Measurements from ENCODE around the gene BAZ1B. TPM values are rescaled to one million over a fixed set of nuclear protein-coding genes. Genes with fewer than 3 reads are reported as not detected.
"Not testable (repeated sequence)": the region's sequence is repeated elsewhere in the genome, so short reads cannot be mapped to it uniquely, and the experiment has no call there.

The BAZ1B gene
- total RNA-seq, 4 donors from 2014 or later = 31.2 to 47.0 (median 42.0) TPM

DNA sequence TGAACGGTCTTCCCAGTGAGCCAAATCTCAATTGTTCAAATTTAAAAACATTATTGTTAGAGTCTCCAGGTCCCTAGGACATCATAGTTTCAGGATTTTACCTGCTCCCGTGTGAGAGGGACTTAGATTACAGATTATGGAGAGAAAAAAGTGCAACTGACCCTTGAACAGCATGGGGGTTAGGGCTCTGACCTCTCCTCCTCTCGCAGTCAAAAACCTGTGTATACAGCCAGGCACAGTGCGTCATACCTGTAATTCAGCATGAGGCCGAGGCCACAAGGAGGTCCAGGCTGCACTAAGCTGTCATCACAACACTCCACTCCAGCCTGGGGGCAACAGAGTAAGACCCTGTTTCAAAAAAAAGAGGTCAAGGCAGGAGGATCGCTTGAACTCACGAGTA, 25.5 kb downstream of the BAZ1B start:
- TF ChIP-seq POLR2A (IDR thresholded peaks at IDR 0.05) = no peak
- TF ChIP-seq, protein P1, sequence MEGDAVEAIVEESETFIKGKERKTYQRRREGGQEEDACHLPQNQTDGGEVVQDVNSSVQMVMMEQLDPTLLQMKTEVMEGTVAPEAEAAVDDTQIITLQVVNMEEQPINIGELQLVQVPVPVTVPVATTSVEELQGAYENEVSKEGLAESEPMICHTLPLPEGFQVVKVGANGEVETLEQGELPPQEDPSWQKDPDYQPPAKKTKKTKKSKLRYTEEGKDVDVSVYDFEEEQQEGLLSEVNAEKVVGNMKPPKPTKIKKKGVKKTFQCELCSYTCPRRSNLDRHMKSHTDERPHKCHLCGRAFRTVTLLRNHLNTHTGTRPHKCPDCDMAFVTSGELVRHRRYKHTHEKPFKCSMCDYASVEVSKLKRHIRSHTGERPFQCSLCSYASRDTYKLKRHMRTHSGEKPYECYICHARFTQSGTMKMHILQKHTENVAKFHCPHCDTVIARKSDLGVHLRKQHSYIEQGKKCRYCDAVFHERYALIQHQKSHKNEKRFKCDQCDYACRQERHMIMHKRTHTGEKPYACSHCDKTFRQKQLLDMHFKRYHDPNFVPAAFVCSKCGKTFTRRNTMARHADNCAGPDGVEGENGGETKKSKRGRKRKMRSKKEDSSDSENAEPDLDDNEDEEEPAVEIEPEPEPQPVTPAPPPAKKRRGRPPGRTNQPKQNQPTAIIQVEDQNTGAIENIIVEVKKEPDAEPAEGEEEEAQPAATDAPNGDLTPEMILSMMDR (IDR thresholded peaks at IDR 0.05 in 4 of 5, conservative IDR thresholded peaks at IDR 0.05 in 1 of 5) = no peak
- H3K4me3 ChIP-seq = no peak overlapping the region
- H3K9me3 ChIP-seq = no peaks in the 10 kb centered on the region
- no peak for DNase-seq
- H3K27me3 ChIP-seq = no peaks in the 10 kb centered on the region
- no peak for ATAC-seq
- H3K27ac ChIP-seq = no peak overlapping the region
- H3K4me1 ChIP-seq = no peaks in the 10 kb centered on the region
- peaks cover 0 to 89% of the 10 kb centered on the region in 2 donors for H3K36me3 ChIP-seq
- intact Hi-C loops (cut with DNase I; ENCODE audit: low total_unique reads) (no loop called here), in situ Hi-C loops (cut with MboI; ENCODE audit: low sequenced_read_pairs in 4 of 4) (no loop called here)

- H3K36me3 ChIP-seq = peaks cover 0 to 92% of the 10 kb centered on the region in 2 donors
- in situ Hi-C loops (cut with MboI; ENCODE audit: low sequenced_read_pairs in 4 of 4) = not testable (repeated sequence)
These were observed 26.6 kb downstream of the BAZ1B start for GRCh38 chr7:73495507-73495906.

DNA sequence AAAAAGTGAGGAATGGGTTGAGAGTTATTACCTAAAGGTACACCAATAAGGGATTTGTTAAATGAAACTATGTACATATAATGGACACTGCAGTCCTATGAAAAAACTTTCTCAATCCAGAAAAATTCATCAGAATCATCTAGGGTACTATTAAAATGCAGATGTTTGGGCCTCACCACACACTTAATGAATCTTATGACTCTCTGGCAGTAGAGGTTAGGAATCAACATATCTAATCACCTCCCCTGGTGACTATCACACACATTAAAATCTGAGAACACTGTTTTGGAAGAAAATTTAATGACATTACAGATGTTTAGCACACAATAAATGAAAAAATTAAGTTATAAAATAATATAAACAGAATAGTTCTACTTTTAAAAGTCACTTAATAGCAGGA, 32.1 kb downstream of the BAZ1B start:
- intact Hi-C loops (cut with DNase I; ENCODE audit: low total_unique reads) = no loop called here
- Histone ChIP-seq H3K4me3 (no peak overlapping the region), H3K27me3 (no peaks in the 10 kb centered on the region), H3K4me1 (no peaks in the 10 kb centered on the region), H3K9me3 (no peaks in the 10 kb centered on the region), H3K36me3 (peaks cover 0 to 91% of the 10 kb centered on the region in 2 donors), H3K27ac (no peak overlapping the region)
- ATAC-seq (no peak), DNase-seq (no peak)
- no peak for TF ChIP-seq POLR2A (IDR thresholded peaks at IDR 0.05)
- TF ChIP-seq, protein P1 (IDR thresholded peaks at IDR 0.05 in 4 of 5, conservative IDR thresholded peaks at IDR 0.05 in 1 of 5) = no peak
- in situ Hi-C loops (cut with MboI; ENCODE audit: low sequenced_read_pairs in 4 of 4) = no loop called here

More at GRCh38 chr7:73495507-73495906, 26.6 kb downstream of the BAZ1B start:
- H3K27ac ChIP-seq; intact Hi-C loops (cut with DNase I; ENCODE audit: low total_unique reads); H3K4me1 ChIP-seq; H3K4me3 ChIP-seq; DNase-seq; H3K27me3 ChIP-seq; ATAC-seq; H3K9me3 ChIP-seq: not testable (repeated sequence)

DNA sequence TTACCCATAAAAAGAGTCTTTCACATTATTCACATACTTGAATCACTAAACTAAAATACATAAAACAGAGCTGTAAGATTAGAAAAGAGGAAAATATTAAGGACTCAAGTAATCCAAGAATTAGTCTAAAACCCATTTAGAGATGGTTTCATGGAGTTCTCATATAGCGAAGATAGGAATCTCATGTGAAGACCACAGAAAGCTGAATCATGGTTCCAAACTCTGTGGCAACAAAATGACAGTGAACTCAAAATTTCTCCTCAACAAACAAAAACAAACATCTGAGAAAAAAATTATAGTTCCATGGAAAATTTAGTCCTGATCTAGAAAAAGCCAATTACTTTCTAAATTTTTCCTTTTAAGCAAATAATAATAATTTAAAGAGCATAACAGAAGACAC, 34.6 kb downstream of the BAZ1B start:
- ATAC-seq = no peak
- H3K9me3 ChIP-seq = no peaks in the 10 kb centered on the region
- in situ Hi-C loops (cut with MboI; ENCODE audit: low sequenced_read_pairs in 4 of 4) = no loop called here
- H3K4me1 ChIP-seq = peaks cover 7 to 8% of the 10 kb centered on the region in 2 donors
- H3K36me3 ChIP-seq = peaks cover 0 to 89% of the 10 kb centered on the region in 2 donors
- peak overlapping the region in 1 of 4 donors; percentile 44 for H3K27ac ChIP-seq
- no peak overlapping the region for H3K4me3 ChIP-seq
- intact Hi-C loops (cut with DNase I; ENCODE audit: low total_unique reads) = no loop called here
- TF ChIP-seq POLR2A (IDR thresholded peaks at IDR 0.05) = no peak
- TF ChIP-seq, protein P1 (IDR thresholded peaks at IDR 0.05 in 4 of 5, conservative IDR thresholded peaks at IDR 0.05 in 1 of 5) = no peak
- no peak for DNase-seq
- no peaks in the 10 kb centered on the region for H3K27me3 ChIP-seq

- Histone ChIP-seq H3K27ac (peak overlapping the region; percentile 6 to 63 (median 44)), H3K36me3 (peaks cover 0 to 51% of the 10 kb centered on the region in 2 donors), H3K4me3 (no peak overlapping the region), H3K27me3 (no peaks in the 10 kb centered on the region), H3K9me3 (no peaks in the 10 kb centered on the region), H3K4me1 (peaks cover 9% of the 10 kb centered on the region in 2 donors)
- TF ChIP-seq, protein P1 (IDR thresholded peaks at IDR 0.05 in 4 of 5, conservative IDR thresholded peaks at IDR 0.05 in 1 of 5) = no peak
- TF ChIP-seq POLR2A (IDR thresholded peaks at IDR 0.05) = no peak
- in situ Hi-C loops (cut with MboI; ENCODE audit: low sequenced_read_pairs in 4 of 4) = no loop called here
- no peak for ATAC-seq
- intact Hi-C loops (cut with DNase I; ENCODE audit: low total_unique reads) = no loop called here
- no peak for DNase-seq
These were observed 38.9 kb downstream of the BAZ1B start for GRCh38 chr7:73483171-73483570.
